ENCODE measurements around the gene MYOZ3.

Gene MYOZ3

DNA sequence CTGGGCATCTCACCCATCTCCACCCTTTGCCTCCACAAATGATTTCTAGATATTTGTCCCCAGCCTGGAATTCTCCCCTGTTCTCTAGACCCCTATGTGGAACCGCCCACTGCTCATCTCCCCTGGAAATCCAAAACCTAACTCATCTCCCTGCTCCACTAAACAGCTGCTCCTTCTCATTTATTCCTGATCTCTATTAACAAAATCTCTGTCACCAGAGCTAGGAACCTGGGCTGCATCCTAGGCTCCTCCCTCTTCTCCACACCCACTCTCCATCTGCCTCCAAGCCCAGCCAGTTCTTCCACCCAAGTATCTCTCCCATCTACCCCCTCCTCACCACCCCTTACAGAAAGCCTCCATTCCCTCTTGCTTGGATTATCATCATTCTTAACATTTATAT lies 44.5 kb upstream of the MYOZ3 start:
- TF ChIP-seq, protein P1, sequence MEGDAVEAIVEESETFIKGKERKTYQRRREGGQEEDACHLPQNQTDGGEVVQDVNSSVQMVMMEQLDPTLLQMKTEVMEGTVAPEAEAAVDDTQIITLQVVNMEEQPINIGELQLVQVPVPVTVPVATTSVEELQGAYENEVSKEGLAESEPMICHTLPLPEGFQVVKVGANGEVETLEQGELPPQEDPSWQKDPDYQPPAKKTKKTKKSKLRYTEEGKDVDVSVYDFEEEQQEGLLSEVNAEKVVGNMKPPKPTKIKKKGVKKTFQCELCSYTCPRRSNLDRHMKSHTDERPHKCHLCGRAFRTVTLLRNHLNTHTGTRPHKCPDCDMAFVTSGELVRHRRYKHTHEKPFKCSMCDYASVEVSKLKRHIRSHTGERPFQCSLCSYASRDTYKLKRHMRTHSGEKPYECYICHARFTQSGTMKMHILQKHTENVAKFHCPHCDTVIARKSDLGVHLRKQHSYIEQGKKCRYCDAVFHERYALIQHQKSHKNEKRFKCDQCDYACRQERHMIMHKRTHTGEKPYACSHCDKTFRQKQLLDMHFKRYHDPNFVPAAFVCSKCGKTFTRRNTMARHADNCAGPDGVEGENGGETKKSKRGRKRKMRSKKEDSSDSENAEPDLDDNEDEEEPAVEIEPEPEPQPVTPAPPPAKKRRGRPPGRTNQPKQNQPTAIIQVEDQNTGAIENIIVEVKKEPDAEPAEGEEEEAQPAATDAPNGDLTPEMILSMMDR (IDR thresholded peaks at IDR 0.05): no peak

DNA sequence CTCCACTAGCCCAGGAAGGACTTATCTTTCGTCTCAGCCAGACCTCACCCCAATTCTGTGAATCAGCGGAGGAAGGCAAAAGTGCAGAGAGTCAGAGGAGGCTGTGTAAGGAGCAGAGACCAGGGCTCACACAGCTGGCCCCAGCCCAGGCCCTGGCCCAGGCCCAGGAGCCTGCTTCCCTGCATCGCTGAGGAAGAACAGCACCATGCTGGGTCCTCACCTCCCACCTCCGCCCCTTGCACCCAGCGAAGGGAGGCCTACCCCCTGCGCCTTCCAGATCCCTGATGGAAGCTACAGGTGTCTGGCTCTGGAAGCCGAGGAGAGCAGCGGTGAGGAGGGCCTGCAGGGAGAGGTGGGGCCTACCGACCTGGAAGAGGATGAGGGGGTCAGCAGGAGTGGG lies 42.9 kb upstream of the MYOZ3 start:
- TF ChIP-seq, protein P1 (IDR thresholded peaks at IDR 0.05): no peak

DNA sequence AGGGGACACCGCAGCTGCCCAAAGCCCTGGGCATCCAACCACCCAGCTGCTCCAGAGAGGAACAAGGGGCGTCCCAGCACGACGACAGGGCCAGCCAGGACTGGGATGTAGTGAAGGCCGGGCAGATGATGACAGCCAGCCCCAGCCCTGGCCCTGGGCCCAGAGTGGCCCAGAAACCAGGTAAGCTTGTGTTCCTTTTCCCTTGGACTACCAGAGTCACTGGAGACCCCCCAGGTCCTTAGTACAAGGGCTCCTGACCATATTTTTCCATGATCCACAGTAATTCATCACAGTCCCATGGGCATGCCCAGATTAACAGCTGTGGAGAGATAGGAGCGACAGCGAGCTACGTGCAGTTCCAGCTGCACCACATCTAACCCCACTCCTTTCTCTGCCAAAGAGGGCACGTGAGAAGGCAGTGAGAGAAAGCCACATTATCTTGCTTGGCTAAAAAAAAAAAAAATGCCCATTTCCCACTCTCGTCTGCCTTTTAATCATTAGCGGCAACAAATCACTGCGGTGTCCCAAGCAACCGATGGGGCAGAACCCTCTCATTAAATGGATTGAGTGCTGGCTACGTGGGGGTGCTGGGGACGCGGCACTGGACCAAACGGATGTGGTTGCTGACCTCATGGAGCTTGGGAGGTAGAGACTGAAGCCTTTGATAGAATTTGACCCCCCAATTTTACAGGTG lies 42.3 kb upstream of the MYOZ3 start:
- TF ChIP-seq, protein P1 (IDR thresholded peaks at IDR 0.05): no peak

DNA sequence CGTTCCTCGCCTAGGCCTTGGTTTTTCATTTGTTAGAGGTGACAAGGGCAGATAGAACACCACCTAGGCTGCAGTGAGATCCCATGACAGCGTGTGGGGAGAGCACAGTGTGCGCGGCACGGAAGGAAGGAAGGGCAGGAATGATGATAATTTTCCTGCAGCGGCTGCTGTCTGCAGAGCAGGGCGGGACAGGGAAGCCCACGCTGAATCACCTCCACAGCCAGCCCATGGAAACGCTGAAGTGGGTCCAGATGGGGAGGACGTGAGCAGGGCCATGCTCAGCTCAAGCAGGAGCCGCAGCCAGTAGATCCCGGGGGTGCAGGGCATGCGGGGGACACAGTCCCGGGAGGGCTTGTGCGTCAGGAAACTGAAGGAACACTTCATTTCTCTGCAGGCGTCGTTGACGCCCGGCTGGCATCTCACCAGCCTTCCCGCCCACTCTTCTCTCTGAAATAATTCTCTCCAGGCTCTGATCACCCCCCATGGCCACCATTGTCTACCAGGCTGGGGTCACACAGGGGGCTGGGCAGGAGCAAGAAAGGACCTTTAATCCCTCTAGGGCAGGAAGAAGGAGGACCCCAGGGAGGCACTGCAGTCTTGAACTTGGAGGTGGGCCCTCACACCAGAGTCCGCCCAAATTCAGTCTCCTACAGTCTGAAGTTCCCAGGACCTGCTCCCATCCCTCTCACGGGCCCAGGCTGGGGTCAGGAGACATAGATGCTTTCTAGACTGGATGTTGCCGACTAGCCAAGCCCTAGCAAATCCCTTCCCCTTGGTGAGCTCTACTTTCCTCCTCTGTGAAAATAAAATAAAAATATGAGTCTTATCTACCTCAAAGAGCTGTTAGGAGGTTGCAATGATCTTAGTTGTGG lies 41.5 kb upstream of the MYOZ3 start:
- TF ChIP-seq, protein P1 (IDR thresholded peaks at IDR 0.05): no peak

DNA sequence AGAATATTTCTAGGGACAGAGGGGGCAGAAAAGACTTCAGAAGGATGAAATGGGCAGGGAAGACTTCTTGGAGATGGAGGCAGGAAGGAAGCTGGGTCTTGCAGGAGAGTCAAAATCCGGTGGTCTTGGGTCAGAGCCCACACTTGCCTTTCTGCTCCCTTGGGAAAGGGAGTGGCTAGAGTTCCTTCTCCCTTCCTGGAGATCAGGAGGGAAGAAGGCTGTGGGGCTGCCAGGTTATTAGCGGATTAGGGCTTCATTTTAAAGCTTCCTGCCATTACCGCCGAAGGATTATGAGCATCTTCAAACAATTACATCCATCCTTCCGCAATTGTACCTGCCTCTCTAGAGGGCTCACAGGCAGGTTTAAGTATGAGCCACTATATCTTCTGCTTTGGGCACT lies 39.8 kb upstream of the MYOZ3 start:
- TF ChIP-seq, protein P1 (IDR thresholded peaks at IDR 0.05): no peak

DNA sequence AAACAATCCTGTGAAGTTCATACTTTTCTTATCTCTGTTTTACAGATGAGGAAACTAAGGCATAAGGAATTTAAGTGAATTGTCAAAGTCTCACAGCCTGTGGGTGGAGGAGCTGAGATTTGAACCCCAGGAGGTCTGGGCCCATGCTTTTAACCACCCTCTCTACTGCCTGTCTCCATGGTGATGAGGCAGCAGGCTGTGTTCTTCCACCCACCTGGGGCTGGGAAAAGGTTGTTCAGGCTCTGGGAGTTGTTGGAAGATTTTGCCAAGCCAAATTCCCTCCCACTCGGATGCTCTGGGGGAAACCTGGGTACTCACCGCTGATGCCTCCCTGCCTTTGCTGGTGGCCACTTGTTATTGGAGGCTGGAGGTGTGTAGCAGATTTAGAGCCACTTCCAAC lies 38.9 kb upstream of the MYOZ3 start:
- TF ChIP-seq, protein P1 (IDR thresholded peaks at IDR 0.05): no peak

DNA sequence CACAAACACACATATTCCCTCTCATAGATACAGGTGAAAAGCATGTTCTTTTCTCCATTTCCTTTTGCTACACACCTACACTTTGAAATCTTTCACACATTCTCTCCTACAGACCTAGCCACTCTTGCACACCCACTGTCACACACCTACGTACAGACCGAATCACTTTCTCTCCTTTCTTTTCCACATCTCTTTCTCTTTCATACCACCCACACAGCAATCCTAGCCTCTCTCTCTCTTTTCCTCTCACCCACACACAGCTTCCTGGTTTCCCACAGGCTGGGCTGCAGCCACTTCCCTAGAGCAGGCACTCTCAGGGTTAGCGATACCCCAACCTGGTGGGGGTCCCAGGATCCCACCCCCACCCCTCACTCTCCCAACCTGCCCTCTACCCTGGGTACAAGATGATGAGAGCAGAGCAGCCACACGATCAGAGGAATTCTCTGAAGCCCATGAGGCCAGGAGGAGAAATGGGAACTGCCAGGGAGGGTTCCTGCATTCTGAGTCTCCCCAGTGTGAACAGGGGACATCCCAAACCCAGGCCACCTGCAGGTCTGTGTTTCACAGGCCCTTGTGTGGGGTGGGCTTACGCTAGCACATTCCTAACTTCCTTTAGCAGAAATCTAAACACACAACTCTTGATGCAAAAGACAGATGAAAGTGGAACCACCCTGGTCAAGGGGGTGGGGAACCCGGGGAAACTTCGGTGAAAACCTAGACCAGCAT lies 37.7 kb upstream of the MYOZ3 start:
- TF ChIP-seq, protein P1 (IDR thresholded peaks at IDR 0.05): no peak

Data from LNCAP (cell line).